Right lobe of liver (tissue), 6 donors: ENCODE results near the gene CRACDL. TPM values are rescaled to one million over a fixed set of nuclear protein-coding genes. Genes with fewer than 3 reads are reported as not detected.

Experiments used
- ATAC-seq, 4 donors: fragments of 200-7000 bp; cut with Tn5 transposase; one replicate each; pipeline ENCODE4 v1.9.1; 2020; ENCODE audit warnings: mild to moderate bottlenecking in 4 of 4, moderate library complexity in 4 of 4
- DNase-seq, 3 donors: peaks; one replicate each; pipeline ENCODE4 v3.0.0-alpha.2; 2020
- H3K27ac ChIP-seq, 3 donors: fragments of 200-600 bp; one replicate each; pipeline ENCODE4 v1.8.0; 2022
- H3K27me3 ChIP-seq, 2 donors: fragments of 200-600 bp; one replicate each; pipeline ENCODE4 v1.8.0; 2022
- H3K36me3 ChIP-seq, 4 donors: fragments of 200-600 bp; sonication (generic) in 1 of 4; one replicate each; pipeline versions ENCODE4 v1.5.1 to v1.8.0; 2017 to 2022; ENCODE audit warnings: control low read depth in 1 of 4
- H3K4me1 ChIP-seq, 4 donors: fragments of 200-600 bp; sonication (generic) in 1 of 4; one replicate each; pipeline versions ENCODE4 v1.5.1 to v1.8.0; 2017 to 2022; ENCODE audit warnings: control low read depth in 1 of 4
- H3K4me3 ChIP-seq, 3 donors: fragments of 200-600 bp; one replicate each; pipeline ENCODE4 v1.8.0; 2022
- H3K9me3 ChIP-seq, 4 donors: fragments of 200-600 bp; sonication (generic) in 1 of 4; one replicate each; pipeline versions ENCODE4 v1.5.1 to v1.8.0; 2017 to 2022; ENCODE audit warnings: control low read depth in 1 of 4
- POLR2A ChIP-seq: fragments of 450-650 bp; IDR thresholded peaks from one replicate; pipeline ENCODE4 v1.6.1; 2017; ENCODE audit warnings: antibody characterized with exemption, mild to moderate bottlenecking
- WGBS: methylation state at CpG from one replicate; pipeline ENCODE4 v1.1.6; 2018; ENCODE audit warnings: low coverage, low lambda C conversion rate; ENCODE audit not compliant: insufficient coverage; ENCODE audit errors: missing lambda C conversion rate; 5-methylcytosine and 5-hydroxymethylcytosine counted together
- intact Hi-C, 2 donors: fragments of 100-400 bp; cut with DNase I; formaldehyde crosslinking; loops; one replicate each; pipeline versions ENCODE4 v1.11.2 to v1.14.1; 2022
- total RNA-seq, 6 experiments: library from RNA; depleted of rRNA in 2 of 6; stranded (reverse); fragments of >200 nt in 2 of 6; fragmentation: NEBNext Ultra II Directional in 3 of 6; extraction: Animal tissue kit (Norgen Biotek cat#: 25700) in 3 of 6; gene quantifications; one replicate each; pipeline versions ENCODE4 v1.1.0 to v1.2.4, GENCODE V29; 2016 to 2023
- TF ChIP-seq, protein P1 (sequence below), 4 donors: fragments of 200-600 bp in 3 of 4; fragments of 450-650 bp in 1 of 4; IDR thresholded peaks; one replicate each; pipeline versions ENCODE4 v1.5.1 to v1.8.0; 2016 to 2022; ENCODE audit warnings: antibody characterized with exemption in 4 of 4, mild to moderate bottlenecking in 2 of 4
- donor health status: DM: no; HTN: yes; CAD: no.
- donor health status: DM: no; HTN: no; CAD: no.
- donor health status: DM: no; HTN: no; CAD: no.
- donor health status: DM: no; HTN: yes; CAD: no.
- donor health status: DM: no; HTN: yes; CAD: no.

The CRACDL gene
- total RNA-seq, 6 experiments from 2014 or later = 0.12 to 0.56 (median 0.32) TPM

DNA sequence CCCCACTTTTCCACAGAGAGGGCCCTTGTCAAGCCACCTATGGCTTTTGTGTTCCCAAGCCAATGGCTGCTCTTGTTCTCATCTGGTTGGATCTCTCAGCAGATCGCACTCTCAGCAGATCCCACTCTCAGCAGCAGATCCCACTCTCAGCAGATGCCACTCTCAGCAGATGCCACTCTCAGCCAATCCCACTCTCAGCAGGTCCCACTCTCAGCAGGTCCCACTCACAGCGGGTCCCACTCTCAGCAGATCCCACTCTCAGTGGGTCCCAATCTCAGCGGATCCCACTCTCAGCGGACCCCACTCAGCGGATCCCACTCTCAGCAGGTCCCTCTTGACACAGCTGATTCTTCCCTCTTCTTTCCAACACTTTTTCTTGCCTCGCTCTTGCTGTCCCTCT is 145.8 kb downstream of the CRACDL start:
- DNase-seq = peak in 1 of 3 donors; percentile 19
- Histone ChIP-seq H3K9me3 (no peaks in the 10 kb centered on the region), H3K27ac (no peak overlapping the region), H3K36me3 (no peaks in the 10 kb centered on the region), H3K27me3 (no peaks in the 10 kb centered on the region), H3K4me1 (no peaks in the 10 kb centered on the region), H3K4me3 (no peak overlapping the region)
- 93% methylated on average over 6 of the region's 6 CpGs for WGBS
- TF ChIP-seq POLR2A = no peak
- TF ChIP-seq, protein P1, sequence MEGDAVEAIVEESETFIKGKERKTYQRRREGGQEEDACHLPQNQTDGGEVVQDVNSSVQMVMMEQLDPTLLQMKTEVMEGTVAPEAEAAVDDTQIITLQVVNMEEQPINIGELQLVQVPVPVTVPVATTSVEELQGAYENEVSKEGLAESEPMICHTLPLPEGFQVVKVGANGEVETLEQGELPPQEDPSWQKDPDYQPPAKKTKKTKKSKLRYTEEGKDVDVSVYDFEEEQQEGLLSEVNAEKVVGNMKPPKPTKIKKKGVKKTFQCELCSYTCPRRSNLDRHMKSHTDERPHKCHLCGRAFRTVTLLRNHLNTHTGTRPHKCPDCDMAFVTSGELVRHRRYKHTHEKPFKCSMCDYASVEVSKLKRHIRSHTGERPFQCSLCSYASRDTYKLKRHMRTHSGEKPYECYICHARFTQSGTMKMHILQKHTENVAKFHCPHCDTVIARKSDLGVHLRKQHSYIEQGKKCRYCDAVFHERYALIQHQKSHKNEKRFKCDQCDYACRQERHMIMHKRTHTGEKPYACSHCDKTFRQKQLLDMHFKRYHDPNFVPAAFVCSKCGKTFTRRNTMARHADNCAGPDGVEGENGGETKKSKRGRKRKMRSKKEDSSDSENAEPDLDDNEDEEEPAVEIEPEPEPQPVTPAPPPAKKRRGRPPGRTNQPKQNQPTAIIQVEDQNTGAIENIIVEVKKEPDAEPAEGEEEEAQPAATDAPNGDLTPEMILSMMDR (IDR thresholded peaks at IDR 0.05) = no peak
- no peak for ATAC-seq
- intact Hi-C loops = no loop called here

DNA sequence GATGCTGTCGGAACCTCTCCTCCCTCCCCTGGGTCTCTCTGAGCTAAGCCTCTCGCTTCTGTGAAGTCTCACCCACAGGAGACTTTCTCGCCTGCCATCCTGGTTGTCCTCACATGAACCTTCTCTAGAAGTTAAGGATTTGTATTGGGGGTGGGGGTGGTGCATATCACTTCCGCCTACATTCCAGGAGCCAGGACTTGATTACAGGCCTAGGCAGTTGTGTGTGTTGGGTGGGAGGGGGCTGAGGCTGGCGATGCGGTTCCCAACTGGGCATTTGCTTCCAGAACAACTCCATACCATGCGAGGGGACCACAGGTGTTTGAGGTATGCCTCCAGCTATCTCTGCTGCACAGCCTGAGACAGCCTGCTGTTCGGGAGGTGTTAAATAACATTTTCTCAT is 148.3 kb downstream of the CRACDL start:
- ATAC-seq (no peak), DNase-seq (no peak)
- Histone ChIP-seq H3K9me3 (no peaks in the 10 kb centered on the region), H3K4me1 (no peaks in the 10 kb centered on the region), H3K36me3 (no peaks in the 10 kb centered on the region), H3K4me3 (no peak overlapping the region), H3K27ac (no peak overlapping the region), H3K27me3 (no peaks in the 10 kb centered on the region)
- WGBS = 77% methylated on average over 6 of the region's 8 CpGs
- intact Hi-C loops = no loop called here
- TF ChIP-seq, protein P1 (IDR thresholded peaks at IDR 0.05) = no peak
- TF ChIP-seq POLR2A = no peak

DNA sequence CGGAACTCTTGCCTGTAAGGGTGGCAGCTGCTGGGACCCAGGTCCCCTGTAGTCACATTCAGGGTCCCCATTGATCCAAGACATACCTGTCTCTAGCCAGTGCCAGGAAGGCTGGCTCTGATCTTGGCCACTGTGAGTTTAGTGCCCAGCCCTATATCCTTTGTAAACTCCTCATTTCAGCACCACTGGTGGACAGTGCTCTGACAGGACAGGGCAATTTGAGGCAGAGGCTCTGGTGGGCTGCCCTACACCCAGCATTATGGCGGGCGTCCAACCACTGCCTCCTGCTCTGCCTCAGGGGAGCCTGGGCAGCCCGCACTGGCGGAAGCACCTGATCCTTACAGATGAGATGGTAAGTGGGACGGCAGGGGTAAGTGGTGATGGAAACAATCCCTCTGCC is 149.8 kb downstream of the CRACDL start:
- no peaks in the 10 kb centered on the region for H3K9me3 ChIP-seq
- H3K36me3 ChIP-seq = no peaks in the 10 kb centered on the region
- H3K27me3 ChIP-seq = no peaks in the 10 kb centered on the region
- no peak overlapping the region for H3K27ac ChIP-seq
- intact Hi-C loops = no loop called here
- no peaks in the 10 kb centered on the region for H3K4me1 ChIP-seq
- H3K4me3 ChIP-seq = no peak overlapping the region
- no peak for DNase-seq
- WGBS = 74% methylated on average over 6 of the region's 6 CpGs
- no peak for TF ChIP-seq POLR2A
- TF ChIP-seq, protein P1 (IDR thresholded peaks at IDR 0.05) = no peak
- ATAC-seq = peak in 1 of 4 donors; percentile 25

DNA sequence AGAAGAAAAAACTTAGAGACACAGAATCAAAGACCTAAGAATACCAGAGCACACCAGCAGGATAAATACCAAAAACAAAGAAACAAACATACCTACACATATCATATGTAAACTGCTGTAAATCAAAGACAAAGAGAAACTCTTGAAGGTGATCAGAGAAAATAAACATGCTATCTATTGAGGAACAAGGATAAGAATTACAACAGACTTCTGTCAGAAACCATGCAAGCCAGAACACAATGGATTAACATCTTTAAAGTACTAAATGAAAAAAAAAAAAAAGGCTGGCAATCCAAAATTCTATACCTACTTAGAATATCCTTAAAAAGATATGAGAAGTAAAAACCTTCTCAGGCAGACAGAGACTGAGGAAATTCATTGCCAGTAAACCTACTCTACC is 153.5 kb downstream of the CRACDL start:
- H3K36me3 ChIP-seq = no peaks in the 10 kb centered on the region
- no peaks in the 10 kb centered on the region for H3K27me3 ChIP-seq
- H3K4me1 ChIP-seq = no peaks in the 10 kb centered on the region
- intact Hi-C loops = no loop called here
- no peaks in the 10 kb centered on the region for H3K9me3 ChIP-seq
- H3K27ac ChIP-seq = no peak overlapping the region
- ATAC-seq (no peak), DNase-seq (no peak)
- TF ChIP-seq, protein P1 (IDR thresholded peaks at IDR 0.05) = no peak
- no peak for TF ChIP-seq POLR2A
- H3K4me3 ChIP-seq = no peak overlapping the region

DNA sequence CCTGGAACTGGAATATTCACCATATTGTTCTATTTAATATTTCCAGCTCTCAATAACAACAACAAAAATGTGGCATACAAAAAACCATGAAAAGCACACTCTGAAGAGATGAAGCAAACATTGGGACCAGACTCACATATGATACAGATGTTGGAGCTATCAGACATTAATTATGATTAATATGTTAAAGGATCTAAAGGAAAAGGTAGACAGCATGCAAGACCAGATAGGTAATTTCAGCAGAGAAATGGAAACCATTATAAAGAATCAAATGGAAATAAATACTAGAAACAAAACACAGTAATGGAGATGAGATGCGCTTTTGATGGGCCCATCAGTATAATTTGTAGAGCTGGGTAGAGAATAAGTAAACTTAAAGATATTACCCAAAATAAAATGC is 154.2 kb downstream of the CRACDL start:
- DNase-seq = no peak
- no peaks in the 10 kb centered on the region for H3K9me3 ChIP-seq
- H3K4me1 ChIP-seq = no peaks in the 10 kb centered on the region
- H3K36me3 ChIP-seq = no peaks in the 10 kb centered on the region
- no peak overlapping the region for H3K27ac ChIP-seq
- H3K27me3 ChIP-seq = no peaks in the 10 kb centered on the region
- intact Hi-C loops = no loop called here
- no peak for TF ChIP-seq POLR2A
- TF ChIP-seq, protein P1 (IDR thresholded peaks at IDR 0.05) = no peak
- 83% methylated on average over 1 of the region's 1 CpG for WGBS
- ATAC-seq = no peak
- H3K4me3 ChIP-seq = no peak overlapping the region
